Adrenal gland (tissue), 5 donors: ENCODE data around the gene PTPRN2.

Experiments
- CTCF ChIP-seq, 6 experiments: fragments of 450-650 bp in 4 of 6; fragments of 200-600 bp in 2 of 6; sonication (generic) in 1 of 6; IDR thresholded peaks; 1 replicate in 5 of 6; 2 replicates in 1 of 6; pipeline versions ENCODE4 v1.5.1 to v1.8.0; 2016 to 2021; ENCODE audit warnings: antibody characterized with exemption in 6 of 6, mild to moderate bottlenecking in 2 of 6, moderate library complexity in 1 of 6
- POLR2A ChIP-seq, 2 donors: fragments of 450-650 bp; IDR thresholded peaks; one replicate each; pipeline ENCODE4 v1.6.1; 2017; ENCODE audit warnings: antibody characterized with exemption in 2 of 2, mild to moderate bottlenecking in 2 of 2, moderate library complexity in 1 of 2
- donor health status: DM: no; HTN: no; CAD: no.

DNA sequence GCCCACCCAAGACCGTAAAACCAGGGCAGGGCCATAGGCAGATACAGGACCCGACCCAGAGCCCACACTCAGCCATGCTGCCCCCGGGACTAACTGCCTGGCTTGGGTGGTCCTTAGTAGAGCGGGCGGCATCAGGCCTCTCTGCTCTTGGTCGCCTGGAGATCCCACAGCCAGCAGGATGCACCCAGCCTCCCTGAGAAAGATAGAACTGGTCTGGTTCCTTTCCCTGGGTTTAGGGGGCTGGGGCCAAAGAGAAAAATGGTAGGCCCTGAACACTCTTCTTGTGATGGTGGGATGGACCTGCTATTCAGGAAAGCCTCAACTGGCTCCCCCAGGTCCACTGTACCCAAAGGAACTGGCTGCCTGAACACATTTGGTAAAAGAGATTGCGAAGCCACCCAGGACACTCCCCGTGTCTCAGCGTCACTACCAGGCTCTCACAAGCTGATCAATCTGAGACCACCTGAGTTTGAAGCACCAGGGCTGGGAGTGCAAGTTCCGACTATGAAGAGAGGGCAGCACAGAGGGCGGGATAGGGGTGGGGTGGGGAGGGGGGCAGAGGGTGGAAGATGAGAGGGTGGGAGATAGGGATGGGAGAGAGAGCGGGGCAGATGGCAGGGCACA is 659.3 kb downstream of the PTPRN2 start:
- TF ChIP-seq POLR2A (IDR thresholded peaks at IDR 0.05) (no peak), CTCF (IDR thresholded peaks at IDR 0.05) (no peak)
